Panc1 (cell line): ENCODE data around the gene SYNCRIP.
A peak's percentile ranks its signal among the peaks of the same experiment; 100 is the strongest.

Experiments
- POLR2AphosphoS5 ChIP-seq: IDR thresholded peaks from 2 replicates; pipeline ENCODE4 v1.6.1; 2012; ENCODE audit warnings: mild to moderate bottlenecking, low read depth, low read length, moderate library complexity
- SIN3A ChIP-seq: IDR thresholded peaks from 2 replicates; pipeline ENCODE4 v1.6.1; 2012; ENCODE audit warnings: low read depth, mild to moderate bottlenecking, low read length, moderate library complexity, borderline replicate concordance; ENCODE audit not compliant: insufficient read depth
- TF ChIP-seq, protein P1 (sequence below): fragments of 450-650 bp; IDR thresholded peaks from 2 replicates; pipeline ENCODE4 v1.5.1; 2017; ENCODE audit warnings: mild to moderate bottlenecking
- TF ChIP-seq, protein P2 (sequence below), 2 experiments: IDR thresholded peaks; 2 replicates each; pipeline ENCODE4 v1.6.1; 2011 to 2012; ENCODE audit warnings: low read depth in 2 of 2, control low read depth in 1 of 2, low read length in 1 of 2, mild to moderate bottlenecking in 1 of 2, moderate library complexity in 1 of 2; ENCODE audit not compliant: insufficient read depth in 1 of 2

DNA sequence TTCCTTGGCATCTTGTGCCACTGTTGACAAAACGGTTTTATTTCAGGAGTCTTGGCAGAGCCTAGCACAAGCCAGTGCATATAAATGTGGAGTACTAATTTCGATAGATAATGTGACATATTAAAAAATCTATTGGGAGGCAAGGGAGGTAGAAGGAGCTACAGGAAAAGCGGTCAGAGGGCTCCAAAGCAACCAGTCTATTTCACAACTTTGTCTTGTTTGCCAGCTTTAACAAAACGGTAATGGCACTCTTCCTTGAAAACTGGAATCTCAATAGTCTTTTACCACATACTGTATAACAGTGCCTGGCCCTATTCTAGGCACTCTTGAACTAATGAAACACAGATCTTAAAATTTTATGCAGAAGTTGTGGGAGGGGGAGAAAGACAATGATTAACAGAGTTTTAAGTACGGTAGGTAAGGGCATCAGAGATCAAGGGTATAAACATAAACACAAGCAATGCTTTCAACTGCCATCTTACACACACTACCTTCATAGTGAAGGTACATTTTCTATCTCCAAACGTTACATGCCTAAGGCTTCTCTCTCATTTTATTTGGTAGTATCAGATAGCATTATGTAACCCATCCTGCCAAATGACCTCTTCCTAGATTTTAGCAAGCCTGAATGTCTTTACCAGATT lies 33.5 kb upstream of the SYNCRIP start:
- TF ChIP-seq POLR2AphosphoS5 (no peak; the same call in 1 of the 2 replicates), SIN3A (0 out of 2 replicates have a peak, but pooled peaks have one; percentile 39)
- TF ChIP-seq, protein P1, sequence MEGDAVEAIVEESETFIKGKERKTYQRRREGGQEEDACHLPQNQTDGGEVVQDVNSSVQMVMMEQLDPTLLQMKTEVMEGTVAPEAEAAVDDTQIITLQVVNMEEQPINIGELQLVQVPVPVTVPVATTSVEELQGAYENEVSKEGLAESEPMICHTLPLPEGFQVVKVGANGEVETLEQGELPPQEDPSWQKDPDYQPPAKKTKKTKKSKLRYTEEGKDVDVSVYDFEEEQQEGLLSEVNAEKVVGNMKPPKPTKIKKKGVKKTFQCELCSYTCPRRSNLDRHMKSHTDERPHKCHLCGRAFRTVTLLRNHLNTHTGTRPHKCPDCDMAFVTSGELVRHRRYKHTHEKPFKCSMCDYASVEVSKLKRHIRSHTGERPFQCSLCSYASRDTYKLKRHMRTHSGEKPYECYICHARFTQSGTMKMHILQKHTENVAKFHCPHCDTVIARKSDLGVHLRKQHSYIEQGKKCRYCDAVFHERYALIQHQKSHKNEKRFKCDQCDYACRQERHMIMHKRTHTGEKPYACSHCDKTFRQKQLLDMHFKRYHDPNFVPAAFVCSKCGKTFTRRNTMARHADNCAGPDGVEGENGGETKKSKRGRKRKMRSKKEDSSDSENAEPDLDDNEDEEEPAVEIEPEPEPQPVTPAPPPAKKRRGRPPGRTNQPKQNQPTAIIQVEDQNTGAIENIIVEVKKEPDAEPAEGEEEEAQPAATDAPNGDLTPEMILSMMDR: no peak
- TF ChIP-seq, protein P2, sequence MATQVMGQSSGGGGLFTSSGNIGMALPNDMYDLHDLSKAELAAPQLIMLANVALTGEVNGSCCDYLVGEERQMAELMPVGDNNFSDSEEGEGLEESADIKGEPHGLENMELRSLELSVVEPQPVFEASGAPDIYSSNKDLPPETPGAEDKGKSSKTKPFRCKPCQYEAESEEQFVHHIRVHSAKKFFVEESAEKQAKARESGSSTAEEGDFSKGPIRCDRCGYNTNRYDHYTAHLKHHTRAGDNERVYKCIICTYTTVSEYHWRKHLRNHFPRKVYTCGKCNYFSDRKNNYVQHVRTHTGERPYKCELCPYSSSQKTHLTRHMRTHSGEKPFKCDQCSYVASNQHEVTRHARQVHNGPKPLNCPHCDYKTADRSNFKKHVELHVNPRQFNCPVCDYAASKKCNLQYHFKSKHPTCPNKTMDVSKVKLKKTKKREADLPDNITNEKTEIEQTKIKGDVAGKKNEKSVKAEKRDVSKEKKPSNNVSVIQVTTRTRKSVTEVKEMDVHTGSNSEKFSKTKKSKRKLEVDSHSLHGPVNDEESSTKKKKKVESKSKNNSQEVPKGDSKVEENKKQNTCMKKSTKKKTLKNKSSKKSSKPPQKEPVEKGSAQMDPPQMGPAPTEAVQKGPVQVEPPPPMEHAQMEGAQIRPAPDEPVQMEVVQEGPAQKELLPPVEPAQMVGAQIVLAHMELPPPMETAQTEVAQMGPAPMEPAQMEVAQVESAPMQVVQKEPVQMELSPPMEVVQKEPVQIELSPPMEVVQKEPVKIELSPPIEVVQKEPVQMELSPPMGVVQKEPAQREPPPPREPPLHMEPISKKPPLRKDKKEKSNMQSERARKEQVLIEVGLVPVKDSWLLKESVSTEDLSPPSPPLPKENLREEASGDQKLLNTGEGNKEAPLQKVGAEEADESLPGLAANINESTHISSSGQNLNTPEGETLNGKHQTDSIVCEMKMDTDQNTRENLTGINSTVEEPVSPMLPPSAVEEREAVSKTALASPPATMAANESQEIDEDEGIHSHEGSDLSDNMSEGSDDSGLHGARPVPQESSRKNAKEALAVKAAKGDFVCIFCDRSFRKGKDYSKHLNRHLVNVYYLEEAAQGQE (IDR thresholded peaks at IDR 0.05; ENCODE audit: insufficient read depth in 1 of 2, low read depth in 2 of 2, low read length in 1 of 2): no peak
